H1 (cell line): ENCODE results near the gene DRGX. TPM values are rescaled to one million over a fixed set of nuclear protein-coding genes. Genes with fewer than 3 reads are reported as not detected.

Experiments used
- CTCF ChIA-PET: fragments of 300-600 bp; sonication (Branson Sonifier 250); formaldehyde crosslinking; loops from one replicate; lab custom pipeline; 2021; ENCODE audit not compliant: partially characterized antibody; lab: Charles Lee
- POLR2A ChIA-PET: fragments of 300-600 bp; sonication (Branson Sonifier 250); formaldehyde crosslinking; loops from one replicate; lab custom pipeline; 2021; ENCODE audit warnings: inconsistent platforms; ENCODE audit not compliant: partially characterized antibody; lab: Charles Lee
- DNase-seq, 2 experiments: peaks; one replicate each; pipeline versions ENCODE4 v3.0.0 to v3.0.0-alpha.2; 2010 to 2022; ENCODE audit warnings: low spot score in 2 of 2, low read depth in 1 of 2, mixed read lengths in 1 of 2
- FAIRE-seq: peaks from 2 replicates; lab custom pipeline; 2011; peaks lifted over from hg19 to GRCh38; lab: Jason Lieb, UNC
- H2AFZ ChIP-seq: 2 replicates; pipeline ENCODE4 v1.8.1; 2012; ENCODE audit warnings: low read length, inconsistent platforms
- H2AK5ac ChIP-seq: 2 replicates; pipeline ENCODE4 v1.6.1; 2013; ENCODE audit warnings: low read depth, low read length
- H2BK120ac ChIP-seq: replicated peaks from 2 replicates; pipeline ENCODE3; 2013; ENCODE audit warnings: low read depth, low read length, inconsistent platforms
- H2BK12ac ChIP-seq: 2 replicates; pipeline ENCODE4 v1.6.1; 2013; ENCODE audit warnings: low read depth, low read length
- H2BK15ac ChIP-seq: 2 replicates; pipeline ENCODE4 v1.6.1; 2013; ENCODE audit warnings: low read length
- H2BK20ac ChIP-seq: 2 replicates; pipeline ENCODE4 v1.6.1; 2013; ENCODE audit warnings: low read length
- H2BK5ac ChIP-seq: 2 replicates; pipeline ENCODE4 v1.6.1; 2013; ENCODE audit warnings: low read depth, low read length
- H3K14ac ChIP-seq: 2 replicates; pipeline ENCODE4 v1.6.1; 2013; ENCODE audit warnings: inconsistent platforms; ENCODE audit not compliant: insufficient read length
- H3K18ac ChIP-seq: 2 replicates; pipeline ENCODE4 v1.6.1; 2013; ENCODE audit warnings: low read length; ENCODE audit errors: extremely low read depth
- H3K23ac ChIP-seq: 2 replicates; pipeline ENCODE4 v1.6.1; 2013; ENCODE audit warnings: inconsistent platforms; ENCODE audit not compliant: insufficient read length
- H3K23me2 ChIP-seq: 2 replicates; pipeline ENCODE4 v1.6.1; 2013; ENCODE audit warnings: low read depth, low read length
- H3K27ac ChIP-seq: 2 replicates; pipeline ENCODE4 v1.6.1; 2011; ENCODE audit warnings: low read depth, low read length, inconsistent platforms
- H3K27me3 ChIP-seq, 4 experiments: replicated peaks in 1 of 4; 1 replicate in 1 of 4; 2 replicates in 3 of 4; pipeline versions ENCODE4 v1.6.1 to v1.8.1; 2011 to 2013; ENCODE audit warnings: low read length in 3 of 4, mild to moderate bottlenecking in 3 of 4, inconsistent platforms in 2 of 4, mixed read lengths in 2 of 4, moderate library complexity in 1 of 4; ENCODE audit not compliant: control insufficient read depth in 3 of 4, insufficient read depth in 3 of 4; ENCODE audit errors: extremely low read depth in 1 of 4
- H3K36me3 ChIP-seq, 4 experiments: 2 replicates each; pipeline versions ENCODE4 v1.6.1 to v1.8.1; 2011 to 2013; ENCODE audit warnings: mild to moderate bottlenecking in 4 of 4, low read length in 3 of 4, moderate library complexity in 2 of 4, control low read depth in 1 of 4, inconsistent platforms in 1 of 4; ENCODE audit not compliant: insufficient read depth in 4 of 4, control insufficient read depth in 2 of 4
- H3K4ac ChIP-seq: replicated peaks from 2 replicates; pipeline ENCODE3; 2013; ENCODE audit warnings: low read length, low read depth, mixed read lengths, inconsistent platforms; ENCODE audit not compliant: insufficient read length
- H3K4me1 ChIP-seq, 4 experiments: replicated peaks in 1 of 4; 1 replicate in 1 of 4; 2 replicates in 3 of 4; pipeline versions ENCODE4 v1.6.1 to v1.8.1; 2011 to 2013; ENCODE audit warnings: low read length in 3 of 4, inconsistent platforms in 2 of 4, mixed read lengths in 1 of 4; ENCODE audit not compliant: insufficient read depth in 4 of 4, control insufficient read depth in 3 of 4
- H3K4me2 ChIP-seq, 2 experiments: 2 replicates each; pipeline versions ENCODE4 v1.6.1 to v1.8.1; 2011 to 2013; ENCODE audit warnings: low read depth in 2 of 2, low read length in 2 of 2, control low read depth in 1 of 2, inconsistent platforms in 1 of 2, mild to moderate bottlenecking in 1 of 2; ENCODE audit not compliant: insufficient read depth in 1 of 2
- H3K4me3 ChIP-seq, 4 experiments: fragments of 200-600, 300-600 bp in 1 of 4; sonication (generic), shearing (Covaris generic), sonication (Bioruptor Twin) in 1 of 4; 2 replicates each; pipeline versions ENCODE4 v1.5.1 to v1.8.1; 2011 to 2016; ENCODE audit warnings: low read length in 4 of 4, low read depth in 3 of 4, control low read depth in 2 of 4, inconsistent platforms in 2 of 4, mild to moderate bottlenecking in 2 of 4, mixed read lengths in 1 of 4, moderate library complexity in 1 of 4; ENCODE audit not compliant: insufficient read depth in 2 of 4; ENCODE audit errors: extremely low read depth in 1 of 4
- H3K56ac ChIP-seq: replicated peaks from 2 replicates; pipeline ENCODE3; 2013; ENCODE audit warnings: low read depth, mild to moderate bottlenecking, mixed read lengths, low read length, inconsistent platforms; ENCODE audit not compliant: insufficient read length
- H3K79me1 ChIP-seq: 2 replicates; pipeline ENCODE4 v1.6.1; 2013; ENCODE audit warnings: low read depth, low read length, control low read depth
- H3K79me2 ChIP-seq, 2 experiments: 2 replicates each; pipeline versions ENCODE4 v1.6.1 to v1.8.1; 2012 to 2013; ENCODE audit warnings: low read length in 2 of 2, mild to moderate bottlenecking in 2 of 2, inconsistent platforms in 1 of 2; ENCODE audit not compliant: insufficient read depth in 2 of 2, control insufficient read depth in 1 of 2
- H3K9ac ChIP-seq, 4 experiments: replicated peaks in 1 of 4; 1 replicate in 1 of 4; 2 replicates in 3 of 4; pipeline versions ENCODE4 v1.6.1 to v1.8.1; 2011 to 2013; ENCODE audit warnings: low read depth in 3 of 4, low read length in 3 of 4, control low read depth in 2 of 4, mild to moderate bottlenecking in 2 of 4, moderate library complexity in 2 of 4, inconsistent platforms in 1 of 4; ENCODE audit errors: extremely low read depth in 1 of 4
- H3K9me3 ChIP-seq, 2 experiments: 2 replicates each; pipeline versions ENCODE4 v1.6.1 to v1.8.1; 2012 to 2013; ENCODE audit warnings: mild to moderate bottlenecking in 2 of 2, moderate library complexity in 2 of 2, control low read depth in 1 of 2, inconsistent platforms in 1 of 2, low read depth in 1 of 2, low read length in 1 of 2, mixed read lengths in 1 of 2; ENCODE audit not compliant: insufficient read depth in 2 of 2
- H4K20me1 ChIP-seq, 2 experiments: replicated peaks in 1 of 2; 2 replicates each; pipeline versions ENCODE3 to v1.8.1; 2011 to 2013; ENCODE audit warnings: inconsistent platforms in 2 of 2, low read length in 2 of 2, mild to moderate bottlenecking in 1 of 2; ENCODE audit not compliant: insufficient read depth in 2 of 2, control insufficient read depth in 1 of 2
- H4K5ac ChIP-seq: 2 replicates; pipeline ENCODE4 v1.6.1; 2013; ENCODE audit warnings: low read length, low read depth, mixed read lengths, inconsistent platforms; ENCODE audit not compliant: insufficient read length
- H4K8ac ChIP-seq: 2 replicates; pipeline ENCODE4 v1.8.0; 2013; ENCODE audit warnings: mild to moderate bottlenecking, moderate library complexity, low read length, inconsistent platforms; ENCODE audit not compliant: insufficient read depth; ENCODE audit errors: extremely low read depth
- H4K91ac ChIP-seq: replicated peaks from 2 replicates; pipeline ENCODE3; 2013; ENCODE audit warnings: low read length, mixed read lengths, inconsistent platforms; ENCODE audit not compliant: insufficient read length
- MAFK ChIP-seq: IDR thresholded peaks from 2 replicates; pipeline ENCODE4 v1.6.1; 2012; ENCODE audit warnings: low read depth, mild to moderate bottlenecking, improper control_type of control experiment, low read length
- SIX5 ChIP-seq: IDR thresholded peaks from 2 replicates; pipeline ENCODE4 v1.6.1; 2011; ENCODE audit warnings: mild to moderate bottlenecking, low read depth, low read length
- SP2 ChIP-seq: IDR thresholded peaks from 2 replicates; pipeline ENCODE4 v1.6.1; 2012; ENCODE audit warnings: mild to moderate bottlenecking, low read length, inconsistent platforms
- WGBS, 2 experiments: shearing (Covaris generic) in 1 of 2; methylation state at CpG; one replicate each; pipeline versions ENCODE4 v1.1.6 to v1.1.7; 2013 to 2015; ENCODE audit warnings: low lambda C conversion rate in 2 of 2, mixed read lengths in 2 of 2, inconsistent platforms in 1 of 2, low coverage in 1 of 2, missing lambda C conversion rate in 1 of 2; ENCODE audit not compliant: insufficient replicate concordance in 2 of 2, insufficient coverage in 1 of 2, insufficient read length in 1 of 2; ENCODE audit errors: extremely low coverage in 1 of 2, missing lambda C conversion rate in 1 of 2; 5-methylcytosine and 5-hydroxymethylcytosine counted together
- polyA plus RNA-seq, 7 experiments: library from polyadenylated mRNA; depleted of rRNA in 3 of 7; stranded (reverse) in 5 of 7; unstranded in 2 of 7; fragments of >200 nt in 5 of 7; fragments of 200-250 nt in 2 of 7; gene quantifications; 1 replicate in 5 of 7; 2 replicates in 1 of 7; 4 replicates in 1 of 7; pipeline versions ENCODE4 v1.2.1 to v1.2.3, GENCODE V29; 2011 to 2013; ENCODE audit warnings: missing spikeins in 2 of 7, mixed read lengths in 2 of 7
- total RNA-seq: library from RNA; stranded (reverse); fragmentation: NEBNext Ultra II Directional; extraction: Animal tissue kit (Norgen Biotek cat#: 25700); gene quantifications from 2 replicates; pipeline ENCODE4 v1.2.1, GENCODE V29; 2021
- TF ChIP-seq, protein P1 (sequence below): IDR thresholded peaks from 2 replicates; pipeline ENCODE4 v1.6.1; 2011; ENCODE audit warnings: low read length, improper control_type of control experiment

The DRGX gene
- total and polyA plus RNA-seq, 2 of the 8 experiments (the other 6 are each of a cell fraction or from before 2014, with no cell fraction given) = not detected

DNA sequence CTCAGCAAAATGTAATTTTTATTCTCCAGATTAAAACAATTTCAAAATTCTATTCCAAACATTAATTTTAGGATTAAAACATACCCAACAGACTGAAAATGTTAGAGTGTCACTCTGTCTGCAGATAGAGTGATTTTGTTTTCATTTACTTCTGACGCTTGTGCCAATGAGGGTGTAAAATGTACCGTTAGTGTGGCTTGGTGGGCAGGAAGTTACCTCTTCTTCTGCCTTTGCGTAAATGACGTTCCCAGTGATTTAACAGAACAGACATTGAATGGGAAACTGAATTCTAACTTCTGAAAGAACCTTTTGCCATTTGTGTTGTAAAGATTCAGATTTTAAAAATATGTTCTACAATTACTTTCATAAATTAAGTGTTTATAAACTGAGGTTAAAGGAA is 47.0 kb upstream of the DRGX start:
- Histone ChIP-seq H3K79me1 (no peaks in the 10 kb centered on the region), H2BK15ac (no peak overlapping the region), H3K9ac (no peak overlapping the region), H3K27ac (no peak overlapping the region), H2BK12ac (no peak overlapping the region), H3K18ac (no peak overlapping the region), H3K9me3 (peaks cover 0 to 2% of the 10 kb centered on the region in 2 experiments; a peak in 2 of 4 replicates), H4K91ac (no peak overlapping the region), H2BK5ac (no peak overlapping the region), H3K23ac (no peak overlapping the region), H2AFZ (no peak overlapping the region), H2BK20ac (no peak overlapping the region), H4K5ac (no peak overlapping the region), H3K27me3 (no peaks in the 10 kb centered on the region), H3K56ac (no peak overlapping the region), H3K4ac (no peak overlapping the region), H3K4me3 (no peak overlapping the region), H3K14ac (no peak overlapping the region), H3K4me2 (no peak overlapping the region), H3K36me3 (no peaks in the 10 kb centered on the region; a peak in 1 of 8 replicates), H4K20me1 (no peaks in the 10 kb centered on the region), H2BK120ac (no peak overlapping the region), H3K23me2 (no peaks in the 10 kb centered on the region), H4K8ac (no peak overlapping the region), H3K4me1 (peaks cover 0 to 3% (median 0%) of the 10 kb centered on the region in 4 experiments; a peak in 1 of 7 replicates), H3K79me2 (no peaks in the 10 kb centered on the region), H2AK5ac (no peak overlapping the region)
- ChIA-PET POLR2A (no interaction called here), CTCF (no interaction called here)
- WGBS, 2 experiments = 92% methylated on average over 4 of the region's 4 CpGs; no CpG with 5 or more reads in 1 of the 2 experiments
- FAIRE-seq (no peak), DNase-seq (no peak)
- TF ChIP-seq, protein P1, sequence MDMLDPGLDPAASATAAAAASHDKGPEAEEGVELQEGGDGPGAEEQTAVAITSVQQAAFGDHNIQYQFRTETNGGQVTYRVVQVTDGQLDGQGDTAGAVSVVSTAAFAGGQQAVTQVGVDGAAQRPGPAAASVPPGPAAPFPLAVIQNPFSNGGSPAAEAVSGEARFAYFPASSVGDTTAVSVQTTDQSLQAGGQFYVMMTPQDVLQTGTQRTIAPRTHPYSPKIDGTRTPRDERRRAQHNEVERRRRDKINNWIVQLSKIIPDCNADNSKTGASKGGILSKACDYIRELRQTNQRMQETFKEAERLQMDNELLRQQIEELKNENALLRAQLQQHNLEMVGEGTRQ = no peak
- TF ChIP-seq SIX5 = no peak
- no peak for TF ChIP-seq MAFK
- TF ChIP-seq SP2 = no peak
